H9 (cell line): ENCODE measurements around the gene CD1E. TPM values are rescaled to one million over a fixed set of nuclear protein-coding genes. Genes with fewer than 3 reads are reported as not detected.

ENCODE experiments used
- DNase-seq: peaks from one replicate; pipeline ENCODE4 v3.0.0-alpha.2; 2017
- H2AFZ ChIP-seq: one replicate; pipeline ENCODE4 v1.6.1; 2013; ENCODE audit warnings: mild to moderate bottlenecking, low read length, control low read depth, moderate library complexity
- H2AK5ac ChIP-seq: 2 replicates; pipeline ENCODE4 v1.6.1; 2013; ENCODE audit warnings: low read length, control low read depth, mixed read lengths; ENCODE audit not compliant: insufficient read length
- H2BK120ac ChIP-seq: one replicate; pipeline ENCODE4 v1.6.1; 2013; ENCODE audit warnings: low read depth, mild to moderate bottlenecking, low read length, control low read depth, inconsistent platforms; ENCODE audit not compliant: poor library complexity, severe bottlenecking
- H2BK12ac ChIP-seq: 2 replicates; pipeline ENCODE4 v1.6.1; 2013; ENCODE audit warnings: low read length, control low read depth, mixed read lengths, low read depth; ENCODE audit not compliant: insufficient read length
- H2BK15ac ChIP-seq: 2 replicates; pipeline ENCODE4 v1.6.1; 2013; ENCODE audit warnings: low read depth, low read length, control low read depth
- H2BK20ac ChIP-seq: one replicate; pipeline ENCODE4 v1.6.1; 2013; ENCODE audit warnings: low read depth, mild to moderate bottlenecking, low read length, control low read depth, inconsistent platforms; ENCODE audit not compliant: poor library complexity, severe bottlenecking
- H2BK5ac ChIP-seq: 2 replicates; pipeline ENCODE4 v1.6.1; 2013; ENCODE audit warnings: low read length, control low read depth, mixed read lengths; ENCODE audit not compliant: insufficient read length
- H3K14ac ChIP-seq: 2 replicates; pipeline ENCODE4 v1.6.1; 2013; ENCODE audit warnings: low read length, control low read depth; ENCODE audit not compliant: insufficient read depth
- H3K18ac ChIP-seq: 2 replicates; pipeline ENCODE4 v1.6.1; 2013; ENCODE audit warnings: low read depth, mild to moderate bottlenecking, mixed read lengths, low read length, control low read depth; ENCODE audit not compliant: insufficient read length
- H3K23ac ChIP-seq: 2 replicates; pipeline ENCODE4 v1.6.1; 2013; ENCODE audit warnings: low read length, control low read depth, mixed read lengths, low read depth; ENCODE audit not compliant: insufficient read length
- H3K23me2 ChIP-seq: 2 replicates; pipeline ENCODE4 v1.6.1; 2013; ENCODE audit warnings: low read depth, mild to moderate bottlenecking, mixed read lengths, low read length, control low read depth; ENCODE audit not compliant: insufficient read length, poor library complexity, severe bottlenecking
- H3K27ac ChIP-seq: 2 replicates; pipeline ENCODE4 v1.5.1; 2013; ENCODE audit warnings: low read length, control low read depth, mixed read lengths, low read depth; ENCODE audit not compliant: insufficient read length
- H3K27me3 ChIP-seq: 2 replicates; pipeline ENCODE4 v1.6.1; 2013; ENCODE audit warnings: low read length, control low read depth, inconsistent platforms; ENCODE audit not compliant: insufficient read depth
- H3K4ac ChIP-seq: 2 replicates; pipeline ENCODE4 v1.6.1; 2013; ENCODE audit warnings: low read depth, mild to moderate bottlenecking, control low read depth, inconsistent platforms, low read length, moderate library complexity
- H3K4me1 ChIP-seq: 2 replicates; pipeline ENCODE4 v1.6.1; 2013; ENCODE audit warnings: low read length, control low read depth, inconsistent platforms; ENCODE audit not compliant: insufficient read depth
- H3K4me2 ChIP-seq: 2 replicates; pipeline ENCODE4 v1.6.1; 2013; ENCODE audit warnings: low read length, control low read depth, mixed read lengths; ENCODE audit not compliant: insufficient read length, insufficient read depth
- H3K56ac ChIP-seq: 2 replicates; pipeline ENCODE4 v1.6.1; 2013; ENCODE audit warnings: low read depth, mild to moderate bottlenecking, mixed read lengths, low read length, control low read depth; ENCODE audit not compliant: insufficient read length
- H3K79me1 ChIP-seq: 2 replicates; pipeline ENCODE4 v1.6.1; 2013; ENCODE audit warnings: low read depth, mild to moderate bottlenecking, moderate library complexity, low read length, control low read depth, inconsistent platforms; ENCODE audit not compliant: insufficient read depth, poor library complexity, severe bottlenecking
- H3K79me2 ChIP-seq: 2 replicates; pipeline ENCODE4 v1.6.1; 2013; ENCODE audit warnings: low read length, control low read depth, inconsistent platforms; ENCODE audit not compliant: insufficient read depth
- H3K9ac ChIP-seq: 2 replicates; pipeline ENCODE4 v1.6.1; 2013; ENCODE audit warnings: low read length, control low read depth, mixed read lengths; ENCODE audit not compliant: insufficient read length; ENCODE audit errors: extremely low read depth
- H3K9me3 ChIP-seq: one replicate; pipeline ENCODE4 v1.6.1; 2013; ENCODE audit warnings: low read depth, low read length, inconsistent platforms; ENCODE audit not compliant: control insufficient read depth
- H3T11ph ChIP-seq: one replicate; pipeline ENCODE4 v1.6.1; 2013; ENCODE audit warnings: mild to moderate bottlenecking, low read length, control low read depth, inconsistent platforms
- H4K20me1 ChIP-seq: one replicate; pipeline ENCODE4 v1.6.1; 2013; ENCODE audit not compliant: control insufficient read depth, insufficient read length, insufficient read depth
- H4K5ac ChIP-seq: 2 replicates; pipeline ENCODE4 v1.6.1; 2013; ENCODE audit warnings: low read depth, mild to moderate bottlenecking, mixed read lengths, low read length, control low read depth; ENCODE audit not compliant: insufficient read length
- H4K8ac ChIP-seq: replicated peaks from 2 replicates; pipeline ENCODE4 v1.6.1; 2013; ENCODE audit warnings: low read length, control low read depth, mixed read lengths, low read depth; ENCODE audit not compliant: insufficient read length
- H4K91ac ChIP-seq: 2 replicates; pipeline ENCODE4 v1.6.1; 2013; ENCODE audit warnings: low read depth, mild to moderate bottlenecking, moderate library complexity, mixed read lengths, low read length, control low read depth; ENCODE audit not compliant: insufficient read length
- H3K27ac Mint-ChIP-seq, 3 experiments: 2 replicates in 2 of 3; 3 replicates in 1 of 3; pipeline ENCODE4 v1.8.0; 2020 to 2021; ENCODE audit warnings: mixed read lengths in 3 of 3, mild to moderate bottlenecking in 1 of 3, moderate library complexity in 1 of 3
- H3K27me3 Mint-ChIP-seq: 2 replicates; pipeline ENCODE4 v1.8.0; 2021; ENCODE audit warnings: low read depth, mild to moderate bottlenecking, moderate library complexity, mixed read lengths
- H3K36me3 Mint-ChIP-seq, 3 experiments: 2 replicates in 2 of 3; 3 replicates in 1 of 3; pipeline ENCODE4 v1.8.0; 2020 to 2021; ENCODE audit warnings: low read depth in 3 of 3, mixed read lengths in 3 of 3; ENCODE audit not compliant: insufficient read depth in 1 of 3
- H3K4me1 Mint-ChIP-seq, 2 experiments: 2 replicates each; pipeline ENCODE4 v1.8.0; 2020; ENCODE audit warnings: mixed read lengths in 2 of 2
- H3K4me3 Mint-ChIP-seq, 2 experiments: 2 replicates in 1 of 2; 3 replicates in 1 of 2; pipeline ENCODE4 v1.8.0; 2020 to 2021; ENCODE audit warnings: mild to moderate bottlenecking in 2 of 2, mixed read lengths in 2 of 2, moderate library complexity in 1 of 2
- H3K9me3 Mint-ChIP-seq, 2 experiments: 2 replicates in 1 of 2; 3 replicates in 1 of 2; pipeline ENCODE4 v1.8.0; 2020; ENCODE audit warnings: mild to moderate bottlenecking in 2 of 2, mixed read lengths in 2 of 2, moderate library complexity in 1 of 2
- WGBS: extraction: QIAGEN DNeasy Blood & Tissue Kit; methylation state at CpG from one replicate; pipeline ENCODE4 v1.1.7; 2013; ENCODE audit warnings: missing lambda C conversion rate, low lambda C conversion rate, mixed read lengths; ENCODE audit not compliant: insufficient read length; ENCODE audit errors: extremely low coverage; 5-methylcytosine and 5-hydroxymethylcytosine counted together
- total RNA-seq: library from RNA; stranded (reverse); gene quantifications from 2 replicates; pipeline ENCODE4 v1.2.1, GENCODE V29; 2021
- TF ChIP-seq, protein P1 (sequence below): fragments of 200-600 bp; sonication (generic); conservative IDR thresholded peaks from 3 replicates; pipeline ENCODE4 v1.8.0; 2021; ENCODE audit warnings: antibody characterized with exemption, mild to moderate bottlenecking

The CD1E gene
- total RNA-seq, 1 experiment from 2014 or later: not detected

GRCh38 chr1:158356616-158357015 lies 2.9 kb downstream of the CD1E start:
- no peaks in the 10 kb centered on the region for H3K27me3 ChIP-seq
- H3T11ph ChIP-seq: no peak overlapping the region
- no peaks in the 10 kb centered on the region for H4K20me1 ChIP-seq
- H3K4me2 ChIP-seq: no peak overlapping the region
- H3K27me3 Mint-ChIP-seq: peaks cover 2% of the 10 kb centered on the region; the same call in 1 of the 2 replicates
- no peak overlapping the region for H2AK5ac ChIP-seq
- H3K14ac ChIP-seq: no peak overlapping the region
- DNase-seq: no peak
- no peak overlapping the region for H4K8ac ChIP-seq
- no peak overlapping the region for H3K18ac ChIP-seq
- H3K9ac ChIP-seq: no peak overlapping the region
- H4K91ac ChIP-seq: no peak overlapping the region
- H3K4ac ChIP-seq: no peak overlapping the region
- H3K4me1 Mint-ChIP-seq: peaks cover 10% of the 10 kb centered on the region in 2 experiments; a peak in 3 of 4 replicates
- H2BK12ac ChIP-seq: no peak overlapping the region
- H3K79me2 ChIP-seq: no peaks in the 10 kb centered on the region; the same call in 1 of the 2 replicates
- no peaks in the 10 kb centered on the region for H3K4me1 ChIP-seq
- H3K9me3 Mint-ChIP-seq: no peaks in the 10 kb centered on the region
- no peak overlapping the region for H3K23ac ChIP-seq
- H2BK15ac ChIP-seq: no peak overlapping the region
- no peak overlapping the region for H2AFZ ChIP-seq
- no peak overlapping the region for H3K27ac ChIP-seq
- no peak overlapping the region for H2BK5ac ChIP-seq
- no peaks in the 10 kb centered on the region for H3K36me3 Mint-ChIP-seq
- H3K9me3 ChIP-seq: no peaks in the 10 kb centered on the region
- no peak overlapping the region for H3K4me3 Mint-ChIP-seq
- no CpG with 5 or more reads among the region's 3 CpGs for WGBS
- no peaks in the 10 kb centered on the region for H3K23me2 ChIP-seq
- H3K56ac ChIP-seq: no peak overlapping the region
- no peaks in the 10 kb centered on the region for H3K79me1 ChIP-seq
- 0 out of 7 replicates have a peak overlapping the region, but pooled peaks of 1 of the 3 experiments have one; percentile 6 for H3K27ac Mint-ChIP-seq
- H4K5ac ChIP-seq: no peak overlapping the region
- no peak overlapping the region for H2BK120ac ChIP-seq
- TF ChIP-seq, protein P1, sequence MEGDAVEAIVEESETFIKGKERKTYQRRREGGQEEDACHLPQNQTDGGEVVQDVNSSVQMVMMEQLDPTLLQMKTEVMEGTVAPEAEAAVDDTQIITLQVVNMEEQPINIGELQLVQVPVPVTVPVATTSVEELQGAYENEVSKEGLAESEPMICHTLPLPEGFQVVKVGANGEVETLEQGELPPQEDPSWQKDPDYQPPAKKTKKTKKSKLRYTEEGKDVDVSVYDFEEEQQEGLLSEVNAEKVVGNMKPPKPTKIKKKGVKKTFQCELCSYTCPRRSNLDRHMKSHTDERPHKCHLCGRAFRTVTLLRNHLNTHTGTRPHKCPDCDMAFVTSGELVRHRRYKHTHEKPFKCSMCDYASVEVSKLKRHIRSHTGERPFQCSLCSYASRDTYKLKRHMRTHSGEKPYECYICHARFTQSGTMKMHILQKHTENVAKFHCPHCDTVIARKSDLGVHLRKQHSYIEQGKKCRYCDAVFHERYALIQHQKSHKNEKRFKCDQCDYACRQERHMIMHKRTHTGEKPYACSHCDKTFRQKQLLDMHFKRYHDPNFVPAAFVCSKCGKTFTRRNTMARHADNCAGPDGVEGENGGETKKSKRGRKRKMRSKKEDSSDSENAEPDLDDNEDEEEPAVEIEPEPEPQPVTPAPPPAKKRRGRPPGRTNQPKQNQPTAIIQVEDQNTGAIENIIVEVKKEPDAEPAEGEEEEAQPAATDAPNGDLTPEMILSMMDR: no peak
- H2BK20ac ChIP-seq: no peak overlapping the region
